Suprapubic skin (tissue), 3 donors: Measurements from ENCODE around the gene ST7.

ENCODE experiments used
- EP300 ChIP-seq: sonication (generic); formaldehyde crosslinking; IDR thresholded peaks from one replicate; pipeline ENCODE4 v1.6.1; 2017; ENCODE audit warnings: antibody characterized with exemption
- POLR2A ChIP-seq, 2 donors: fragments of 450-650 bp; IDR thresholded peaks; one replicate each; pipeline ENCODE4 v1.6.1; 2017; ENCODE audit warnings: antibody characterized with exemption in 2 of 2, mild to moderate bottlenecking in 2 of 2, moderate library complexity in 2 of 2
- TF ChIP-seq, protein P1 (sequence below), 2 donors: fragments of 200-600 bp in 1 of 2; fragments of 450-650 bp in 1 of 2; sonication (generic) in 1 of 2; IDR thresholded peaks; one replicate each; pipeline ENCODE4 v1.5.1; 2016 to 2019; ENCODE audit warnings: antibody characterized with exemption in 2 of 2, mild to moderate bottlenecking in 1 of 2, moderate library complexity in 1 of 2

DNA sequence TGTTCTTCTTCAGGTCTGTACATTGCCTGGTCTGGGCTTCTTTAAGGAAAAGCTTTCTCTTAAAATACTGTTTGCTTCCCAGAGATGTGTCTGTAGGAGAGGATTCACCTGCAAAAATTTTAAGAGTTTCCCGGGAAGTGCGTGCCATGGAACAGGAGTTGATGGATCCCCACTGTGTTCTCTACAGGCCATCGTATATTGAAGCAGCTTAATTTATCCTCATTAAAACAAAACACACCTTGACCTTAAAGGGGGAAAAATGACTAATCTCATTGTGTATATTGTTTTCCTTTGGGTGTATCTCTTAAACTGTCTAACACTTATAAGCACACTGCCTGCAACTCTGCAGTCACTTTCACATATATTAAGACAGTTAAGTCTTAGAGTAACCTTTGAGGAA lies 111.4 kb downstream of the ST7 start:
- TF ChIP-seq, protein P1, sequence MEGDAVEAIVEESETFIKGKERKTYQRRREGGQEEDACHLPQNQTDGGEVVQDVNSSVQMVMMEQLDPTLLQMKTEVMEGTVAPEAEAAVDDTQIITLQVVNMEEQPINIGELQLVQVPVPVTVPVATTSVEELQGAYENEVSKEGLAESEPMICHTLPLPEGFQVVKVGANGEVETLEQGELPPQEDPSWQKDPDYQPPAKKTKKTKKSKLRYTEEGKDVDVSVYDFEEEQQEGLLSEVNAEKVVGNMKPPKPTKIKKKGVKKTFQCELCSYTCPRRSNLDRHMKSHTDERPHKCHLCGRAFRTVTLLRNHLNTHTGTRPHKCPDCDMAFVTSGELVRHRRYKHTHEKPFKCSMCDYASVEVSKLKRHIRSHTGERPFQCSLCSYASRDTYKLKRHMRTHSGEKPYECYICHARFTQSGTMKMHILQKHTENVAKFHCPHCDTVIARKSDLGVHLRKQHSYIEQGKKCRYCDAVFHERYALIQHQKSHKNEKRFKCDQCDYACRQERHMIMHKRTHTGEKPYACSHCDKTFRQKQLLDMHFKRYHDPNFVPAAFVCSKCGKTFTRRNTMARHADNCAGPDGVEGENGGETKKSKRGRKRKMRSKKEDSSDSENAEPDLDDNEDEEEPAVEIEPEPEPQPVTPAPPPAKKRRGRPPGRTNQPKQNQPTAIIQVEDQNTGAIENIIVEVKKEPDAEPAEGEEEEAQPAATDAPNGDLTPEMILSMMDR (IDR thresholded peaks at IDR 0.05) = no peak
- TF ChIP-seq EP300 (no peak), POLR2A (IDR thresholded peaks at IDR 0.05) (no peak)
